ENCODE measurements around the gene DDX52. TPM values are rescaled to one million over a fixed set of nuclear protein-coding genes. Genes with fewer than 3 reads are reported as not detected.

DDX52 gene
- total RNA-seq, 2 experiments from 2014 or later: 26.3 to 28.0 TPM

DNA sequence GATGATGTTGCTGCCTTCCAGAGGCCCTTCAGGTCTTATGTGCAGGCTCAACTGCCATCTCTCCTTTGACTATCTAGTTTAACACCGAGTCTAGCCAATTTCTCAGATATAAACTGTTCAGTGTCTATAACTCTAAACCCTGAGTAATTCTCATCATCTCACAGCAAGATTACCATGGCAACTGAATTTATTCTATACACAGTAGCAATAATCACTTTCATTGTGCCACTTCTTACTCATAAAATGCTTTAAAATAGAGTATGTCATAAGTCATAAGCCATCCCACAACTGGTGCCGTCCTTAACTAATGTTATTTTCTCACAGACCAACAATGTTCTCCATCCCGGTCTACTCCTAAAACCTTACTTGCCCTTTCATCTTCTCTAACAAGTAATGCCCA is 79.0 kb downstream of the DDX52 start:
- DNase-seq: no peak
- H3K4me1 Mint-ChIP-seq: no peaks in the 10 kb centered on the region
- no peaks in the 10 kb centered on the region for H3K9me3 Mint-ChIP-seq
- ChIA-PET CTCF (no interaction called here), POLR2A (no interaction called here)
- H3K4me3 Mint-ChIP-seq: no peak overlapping the region
- no peaks in the 10 kb centered on the region for H3K27me3 Mint-ChIP-seq
- peaks cover 63% of the 10 kb centered on the region for H3K36me3 Mint-ChIP-seq (ENCODE audit: low read depth)
- no peak overlapping the region for H3K27ac Mint-ChIP-seq

GRCh38 chr17:37562016-37562745 is 81.1 kb downstream of the DDX52 start:
- Mint-ChIP-seq H3K36me3 (ENCODE audit: low read depth) (peaks cover 58% of the 10 kb centered on the region), H3K27me3 (no peaks in the 10 kb centered on the region), H3K4me3 (no peak overlapping the region), H3K9me3 (no peaks in the 10 kb centered on the region), H3K27ac (no peak overlapping the region), H3K4me1 (no peaks in the 10 kb centered on the region)
- no peak for DNase-seq
- POLR2A ChIA-PET: no interaction called here
- CTCF ChIA-PET: no interaction called here

Other genes starting within 250 kb of the DDX52 start
- gene ACACA, start 236.6 kb downstream of the DDX52 start, total RNA-seq: 10 to 100 TPM; 38.6 to 46.3 TPM
- 10 to 100 TPM; 42.5 to 43.0 TPM for gene TADA2A, start 236.6 kb downstream of the DDX52 start, total RNA-seq
- gene DUSP14, start 153.6 kb downstream of the DDX52 start, total RNA-seq: 10 to 100 TPM; 14.6 to 16.3 TPM
- 100 to 1,000 TPM; 106 to 113 TPM for gene SYNRG, start 34.0 kb downstream of the DDX52 start, total RNA-seq
- gene HNF1B, start 101.6 kb upstream of the DDX52 start, total RNA-seq: not detected